ENCODE results near the gene PTCRA. TPM values are rescaled to one million over a fixed set of nuclear protein-coding genes. Genes with fewer than 3 reads are reported as not detected.
"Not testable (repeated sequence)": the region's sequence is repeated elsewhere in the genome, so short reads cannot be mapped to it uniquely, and the experiment has no call there.

PTCRA gene
- total RNA-seq, 1 donor from 2014 or later: 2.6 TPM

- not testable (repeated sequence) for DNase-seq (ENCODE audit: low spot score)
These were observed 13.2 kb upstream of the PTCRA start for GRCh38 chr6:42902429-42903263.

- no peak for DNase-seq (ENCODE audit: low spot score)
These were observed 11.4 kb upstream of the PTCRA start for GRCh38 chr6:42904467-42904866.

DNA sequence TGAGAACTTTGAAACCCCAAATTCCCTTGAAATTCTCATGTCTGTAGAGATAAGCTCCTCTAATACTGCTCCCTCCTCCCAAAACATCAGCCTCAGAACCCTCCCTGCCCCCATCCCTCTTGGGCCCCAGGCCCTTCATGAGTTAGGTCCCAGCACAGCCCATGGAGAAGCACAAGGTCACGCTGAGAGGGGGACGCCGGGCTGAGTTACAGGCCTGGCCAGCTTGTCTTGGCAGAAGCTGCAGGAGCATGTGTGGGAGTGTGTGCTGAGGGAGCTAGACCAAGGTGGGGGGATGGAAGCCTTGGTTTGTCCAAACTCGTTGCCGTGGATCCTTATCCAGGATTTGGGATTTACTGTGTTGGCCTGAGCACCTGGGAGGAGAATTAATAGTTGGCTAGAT lies 8.5 kb upstream of the PTCRA start:
- DNase-seq (ENCODE audit: low spot score): no peak

DNA sequence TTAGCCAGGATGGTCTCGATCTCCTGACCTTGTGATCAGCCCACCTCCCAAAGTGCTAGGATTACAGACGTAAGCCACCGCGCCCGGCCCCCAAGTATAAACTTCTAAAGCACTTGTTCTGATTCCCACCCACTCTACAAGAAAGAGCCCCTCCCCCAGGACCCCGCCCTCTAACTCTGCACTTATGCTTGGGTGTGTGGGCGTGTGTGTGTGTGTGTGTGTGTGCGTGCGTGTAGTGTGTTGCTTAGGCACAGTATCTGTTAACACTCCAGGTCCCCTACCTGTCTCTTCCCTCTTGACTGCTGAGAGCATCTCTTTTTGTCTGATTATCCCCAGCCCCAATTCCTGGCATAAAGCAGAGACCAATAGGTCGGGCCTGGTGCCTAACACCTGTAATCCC lies 6.0 kb upstream of the PTCRA start:
- DNase-seq (ENCODE audit: low spot score): no peak

DNA sequence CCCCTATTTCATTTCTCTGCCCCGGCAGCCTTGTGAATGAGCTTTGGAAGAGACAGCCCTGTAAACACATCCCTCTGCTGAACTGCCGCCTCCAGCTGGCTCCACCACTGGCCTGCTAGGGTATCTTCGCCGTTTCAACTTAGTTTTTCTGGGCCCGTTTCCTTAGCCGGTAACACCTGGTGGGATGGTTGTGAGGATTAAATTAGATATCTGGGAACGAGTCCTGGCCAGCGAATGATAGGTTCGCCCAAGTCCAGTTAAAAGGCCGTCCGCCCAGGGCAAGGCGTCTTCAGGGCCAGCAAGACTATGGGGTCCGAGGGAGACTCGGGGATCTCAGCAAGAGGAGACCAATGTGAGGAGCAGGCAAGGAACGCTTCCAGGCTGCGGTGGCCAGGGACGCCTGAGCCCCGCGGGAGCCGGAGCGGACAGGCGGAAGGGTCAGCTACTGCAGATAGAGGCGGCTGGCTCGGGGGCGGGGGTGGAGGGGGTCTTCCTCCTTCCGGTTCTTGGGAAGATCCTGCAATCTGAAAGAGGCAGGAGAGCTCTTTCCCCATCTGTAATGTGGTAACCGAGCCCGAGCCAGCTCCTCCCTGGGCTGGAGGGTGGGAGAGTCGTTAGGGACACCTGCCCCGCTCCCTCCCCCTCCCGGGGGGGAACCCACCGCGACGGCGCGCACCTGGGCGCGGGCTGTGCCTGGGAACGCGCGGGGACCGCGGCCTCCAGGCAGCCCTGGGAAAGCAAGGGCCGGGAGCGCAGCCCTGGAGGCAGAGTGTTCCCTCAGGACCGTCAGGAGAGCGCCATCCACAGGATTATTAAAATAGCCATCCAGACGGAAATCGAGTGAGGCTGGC lies 4.5 kb upstream of the PTCRA start:
- DNase-seq (ENCODE audit: low spot score): no peak

DNA sequence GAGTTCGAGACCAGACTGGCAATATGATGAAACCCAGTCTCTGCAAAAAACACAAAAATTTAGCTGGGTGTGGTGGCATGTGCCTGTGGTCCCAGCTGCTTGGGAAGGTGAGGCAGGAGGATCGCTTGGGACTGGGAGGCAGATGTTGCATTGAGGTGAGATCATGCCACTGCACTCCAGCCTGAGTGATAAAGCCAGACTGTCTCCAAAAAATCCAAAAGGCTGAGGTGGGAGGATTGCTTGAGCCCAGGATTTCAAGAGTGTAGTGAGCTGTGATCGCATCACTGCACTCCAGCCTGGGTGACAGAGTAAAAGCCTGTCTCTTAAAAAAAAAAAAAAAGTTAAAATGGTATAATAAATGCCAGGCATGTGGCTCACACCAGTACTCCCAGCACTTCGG lies 1.3 kb upstream of the PTCRA start:
- no peak for DNase-seq (ENCODE audit: low spot score)

DNA sequence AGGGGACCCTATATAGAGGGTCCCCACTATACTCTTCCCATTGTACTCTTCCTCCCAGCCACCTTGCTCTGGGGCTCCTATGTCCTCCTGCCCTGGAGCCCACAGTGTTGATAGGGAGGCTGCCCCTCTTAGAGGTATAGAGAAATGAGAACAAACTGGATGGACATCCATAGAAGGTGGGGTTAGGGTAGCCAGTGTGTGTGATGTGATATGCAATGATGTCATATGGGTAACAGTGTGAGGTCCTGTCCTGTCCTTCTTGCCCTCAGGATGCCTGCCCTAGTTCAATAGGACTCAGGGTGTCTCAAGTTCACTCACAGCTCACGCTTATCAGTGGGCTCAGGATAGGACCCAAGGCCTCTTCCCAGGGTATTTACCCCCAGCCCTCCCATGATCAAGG lies 435 bp downstream of the PTCRA start:
- DNase-seq (ENCODE audit: low spot score): no peak

DNA sequence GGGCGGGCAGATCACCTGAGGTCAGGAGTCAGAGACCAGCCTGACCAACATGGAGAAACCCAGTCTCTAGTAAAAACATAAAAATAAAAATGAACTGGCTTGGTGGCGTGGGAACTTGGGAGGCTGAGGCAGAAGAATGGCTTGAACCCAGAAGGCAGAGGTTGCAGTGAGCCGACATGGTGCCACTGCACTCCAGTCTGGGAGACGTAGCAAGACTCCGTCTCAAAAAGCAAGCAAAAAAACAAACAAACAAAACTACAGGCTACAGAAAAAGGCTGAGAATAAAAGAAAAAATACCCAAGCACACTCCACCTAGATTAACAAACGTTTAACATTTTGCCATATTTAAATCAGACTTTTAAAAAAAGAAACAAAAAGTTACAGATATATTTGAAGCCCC lies 5.9 kb downstream of the PTCRA start:
- DNase-seq (ENCODE audit: low spot score): no peak

DNA sequence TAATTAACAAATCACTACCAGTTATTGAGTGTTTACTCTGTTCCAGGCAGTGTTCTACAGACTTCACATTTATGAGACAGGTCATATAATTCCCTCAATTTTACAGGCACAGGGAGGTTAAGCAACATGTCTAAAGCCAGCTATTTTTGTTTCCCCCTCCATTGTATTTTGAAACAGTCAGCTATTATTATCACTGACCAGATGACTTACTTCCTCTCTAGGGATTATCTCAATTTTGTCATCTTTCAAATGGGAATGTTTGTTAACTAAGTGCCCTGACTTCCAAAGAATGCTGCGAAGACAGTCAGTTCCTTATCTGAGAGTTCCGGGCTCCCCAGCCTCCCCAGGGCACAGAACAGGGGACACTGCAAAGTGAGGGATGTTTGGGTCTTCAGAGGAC lies 7.8 kb downstream of the PTCRA start:
- DNase-seq (ENCODE audit: low spot score): no peak

GRCh38 chr6:42925248-42925857 lies 9.5 kb downstream of the PTCRA start:
- no peak for DNase-seq (ENCODE audit: low spot score)

GRCh38 chr6:42928986-42929820 lies 13.3 kb downstream of the PTCRA start, which contains the start of gene CNPY3:
CNPY3 (plus strand) TSS chr6:42929480; CDS start chr6:42929571, 91 bp downstream.
- peak; percentile 98 for DNase-seq (ENCODE audit: low spot score)

GRCh38 chr6:42929821-42930360 lies 14.0 kb downstream of the PTCRA start:
- DNase-seq (ENCODE audit: low spot score): peak; percentile 90

DNA sequence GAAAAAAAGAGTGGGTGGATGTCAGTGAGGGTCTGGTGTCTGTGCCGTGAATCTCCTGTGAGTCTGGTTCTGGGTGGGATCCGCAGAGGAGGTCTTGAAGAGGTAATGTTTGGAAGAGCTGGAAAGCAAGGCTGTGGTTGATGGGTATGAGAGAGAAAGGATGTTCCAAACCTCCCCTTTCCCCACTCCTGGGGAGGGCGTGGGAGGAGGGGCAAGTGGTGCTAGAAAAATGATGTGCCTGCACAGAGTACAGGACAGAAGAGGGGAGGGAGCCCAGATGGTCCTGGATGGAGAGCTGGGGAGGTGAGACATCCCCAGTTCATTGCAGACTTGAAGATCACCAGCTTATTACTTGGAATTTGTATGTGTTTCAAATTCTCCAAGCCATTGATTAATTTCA lies 16.6 kb downstream of the PTCRA start:
- DNase-seq (ENCODE audit: low spot score): no peak

DNA sequence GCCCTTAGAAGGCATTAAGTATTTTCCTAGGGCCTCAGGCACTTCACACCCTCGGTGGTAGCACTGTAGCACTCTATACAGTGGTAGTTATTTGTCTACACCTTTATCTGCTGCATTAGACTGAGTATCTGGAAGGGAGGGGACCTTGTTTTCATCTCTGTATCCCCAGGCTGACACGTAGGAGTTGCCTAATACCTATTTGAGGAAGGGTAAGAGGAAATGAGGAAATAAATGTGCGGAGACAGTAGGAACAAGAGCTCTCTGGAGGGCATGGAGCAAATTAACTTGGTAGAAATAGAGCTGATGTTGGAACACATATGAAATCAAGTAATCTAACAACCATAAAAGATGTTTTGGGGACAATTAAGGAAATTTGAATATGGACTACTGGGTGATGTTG lies 17.4 kb downstream of the PTCRA start:
- no peak for DNase-seq (ENCODE audit: low spot score)

- DNase-seq (ENCODE audit: low spot score): no peak
These were observed 19.5 kb downstream of the PTCRA start for GRCh38 chr6:42935322-42935721.

DNA sequence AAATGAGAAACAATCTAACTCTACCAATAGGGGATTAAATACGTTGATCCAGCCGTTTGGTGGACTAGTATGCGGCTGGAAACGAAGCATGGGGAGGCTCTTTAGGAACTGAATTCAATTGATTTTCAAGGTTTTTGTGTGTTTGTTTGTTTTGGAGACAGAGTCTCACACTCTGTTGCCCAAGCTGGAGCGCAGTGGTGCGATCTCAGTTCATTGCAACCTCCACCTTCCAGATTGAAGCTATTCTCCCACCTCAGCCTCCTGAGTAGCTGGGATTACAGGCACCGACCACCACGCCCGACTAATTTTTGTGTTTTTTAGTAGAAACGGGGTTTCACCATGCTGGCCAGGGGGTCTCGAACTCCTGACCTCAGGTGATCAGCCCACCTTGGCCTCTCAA lies 20.5 kb downstream of the PTCRA start:
- no peak for DNase-seq (ENCODE audit: low spot score)

DNA sequence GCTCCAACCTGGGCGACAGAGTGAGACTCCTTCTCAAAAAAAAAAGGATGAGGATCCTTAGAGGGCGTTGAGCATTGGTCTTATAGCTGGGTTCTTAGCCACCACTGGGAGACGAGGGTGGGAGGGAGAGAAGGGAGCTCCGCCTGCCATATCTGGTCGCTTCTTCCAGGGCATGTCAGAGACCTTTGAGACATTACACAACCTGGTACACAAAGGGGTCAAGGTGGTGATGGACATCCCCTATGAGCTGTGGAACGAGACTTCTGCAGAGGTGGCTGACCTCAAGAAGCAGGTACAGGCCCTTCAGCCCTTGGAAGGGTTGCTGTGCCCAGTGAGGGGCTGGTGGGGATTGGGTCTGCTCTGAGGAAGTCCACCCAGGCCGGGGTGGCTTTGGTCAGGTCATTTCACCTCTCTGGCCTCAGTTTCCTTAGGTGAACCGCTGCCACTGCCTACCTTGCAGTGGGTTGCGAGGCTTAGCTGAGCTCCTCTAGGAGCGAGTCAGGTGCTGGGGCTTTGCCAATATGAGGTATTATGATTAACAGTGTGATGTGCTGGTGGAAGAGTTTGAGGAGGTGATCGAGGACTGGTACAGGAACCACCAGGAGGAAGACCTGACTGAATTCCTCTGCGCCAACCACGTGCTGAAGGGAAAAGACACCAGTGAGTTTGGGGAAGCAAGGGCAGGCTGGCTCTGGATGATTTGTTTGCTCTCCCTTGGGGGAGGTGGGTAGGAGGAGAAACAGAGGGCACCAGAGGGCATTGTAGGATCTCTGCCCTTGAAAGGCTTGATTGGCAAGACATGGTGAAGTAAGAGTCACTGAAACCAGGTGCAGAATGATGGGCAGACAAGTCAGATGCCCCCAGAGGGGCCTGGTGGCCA lies 21.9 kb downstream of the PTCRA start:
- no peak for DNase-seq (ENCODE audit: low spot score)

DNA sequence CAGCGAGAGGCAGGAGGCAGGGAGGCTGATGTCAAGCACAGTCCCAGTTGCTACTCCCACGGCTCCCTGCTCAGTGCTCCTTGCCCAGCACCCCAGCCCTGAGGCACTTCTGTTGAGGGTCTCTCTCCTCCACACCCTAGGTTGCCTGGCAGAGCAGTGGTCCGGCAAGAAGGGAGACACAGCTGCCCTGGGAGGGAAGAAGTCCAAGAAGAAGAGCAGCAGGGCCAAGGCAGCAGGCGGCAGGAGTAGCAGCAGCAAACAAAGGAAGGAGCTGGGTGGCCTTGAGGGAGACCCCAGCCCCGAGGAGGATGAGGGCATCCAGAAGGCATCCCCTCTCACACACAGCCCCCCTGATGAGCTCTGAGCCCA lies 22.6 kb downstream of the PTCRA start:
- DNase-seq (ENCODE audit: low spot score): no peak

- DNase-seq (ENCODE audit: low spot score): no peak
These were observed 23.3 kb downstream of the PTCRA start for GRCh38 chr6:42938987-42939809.
